Loucy (cell line): ENCODE measurements around the gene BICRA.

Source experiments
- CTCF ChIP-seq: fragments of 200-600 bp; sonication (generic); conservative IDR thresholded peaks from 2 replicates; pipeline ENCODE4 v1.5.1; 2014; ENCODE audit warnings: mild to moderate bottlenecking, antibody characterized with exemption, low read length
- EZH2phosphoT487 ChIP-seq: fragments of 200-600 bp; IDR thresholded peaks from 2 replicates; pipeline ENCODE4 v1.6.1; 2018; ENCODE audit warnings: antibody characterized with exemption, mild to moderate bottlenecking, moderate library complexity, borderline replicate concordance

- TF ChIP-seq EZH2phosphoT487 (no peak), CTCF (no peak)
These were observed 44.9 kb downstream of the BICRA start for GRCh38 chr19:47653856-47654255.
